Mesenchymal stem cell (in vitro differentiated cells and primary cell): ENCODE measurements around the gene IKZF2.

Experiments used
- DNase-seq: peaks from one replicate; pipeline ENCODE4 v3.0.0-alpha.2; 2013
- H2AFZ ChIP-seq: one replicate; pipeline ENCODE4 v1.6.1; 2013; ENCODE audit warnings: low read depth, mild to moderate bottlenecking, control low read depth, inconsistent platforms, low read length, moderate library complexity
- H2AK5ac ChIP-seq: 2 replicates; pipeline ENCODE4 v1.6.1; 2013; ENCODE audit warnings: low read length, moderate library complexity, mild to moderate bottlenecking, inconsistent platforms; ENCODE audit not compliant: severe bottlenecking
- H2BK120ac ChIP-seq: one replicate; pipeline ENCODE4 v1.6.1; 2013; ENCODE audit warnings: low read depth, mild to moderate bottlenecking, inconsistent platforms, low read length, moderate library complexity
- H2BK12ac ChIP-seq, 2 experiments: one replicate each; pipeline ENCODE4 v1.6.1; 2013; ENCODE audit warnings: inconsistent platforms in 2 of 2, low read length in 2 of 2, mild to moderate bottlenecking in 2 of 2, moderate library complexity in 2 of 2, control low read depth in 1 of 2
- H2BK15ac ChIP-seq: one replicate; pipeline ENCODE4 v1.6.1; 2013; ENCODE audit warnings: mild to moderate bottlenecking, low read depth, inconsistent platforms; ENCODE audit not compliant: poor library complexity, severe bottlenecking
- H2BK5ac ChIP-seq: 2 replicates; pipeline ENCODE4 v1.6.1; 2013; ENCODE audit warnings: low read depth, mild to moderate bottlenecking, low read length, control low read depth, inconsistent platforms; ENCODE audit not compliant: poor library complexity, severe bottlenecking
- H3K14ac ChIP-seq, 2 experiments: one replicate each; pipeline ENCODE4 v1.6.1; 2013; ENCODE audit warnings: inconsistent platforms in 2 of 2, low read length in 2 of 2, control low read depth in 1 of 2, mild to moderate bottlenecking in 1 of 2, moderate library complexity in 1 of 2
- H3K18ac ChIP-seq, 2 experiments: one replicate each; pipeline ENCODE4 v1.6.1; 2013; ENCODE audit warnings: inconsistent platforms in 2 of 2, low read length in 2 of 2, control low read depth in 1 of 2, low read depth in 1 of 2, mild to moderate bottlenecking in 1 of 2
- H3K23ac ChIP-seq, 2 experiments: one replicate each; pipeline ENCODE4 v1.6.1; 2013; ENCODE audit warnings: inconsistent platforms in 2 of 2, low read length in 2 of 2, mild to moderate bottlenecking in 2 of 2, moderate library complexity in 2 of 2, control low read depth in 1 of 2
- H3K27ac ChIP-seq: 2 replicates; pipeline ENCODE4 v1.5.1; 2013; ENCODE audit warnings: mild to moderate bottlenecking, moderate library complexity, low read length, control low read depth, inconsistent platforms; ENCODE audit not compliant: poor library complexity, severe bottlenecking
- H3K27me3 ChIP-seq, 2 experiments: 2 replicates each; pipeline versions ENCODE4 v1.6.1 to v1.7.0; 2013; ENCODE audit warnings: low read length in 2 of 2, mild to moderate bottlenecking in 2 of 2, moderate library complexity in 2 of 2, control low read depth in 1 of 2, inconsistent platforms in 1 of 2; ENCODE audit not compliant: control insufficient read depth in 1 of 2, insufficient read depth in 1 of 2
- H3K36me3 ChIP-seq, 2 experiments: 2 replicates each; pipeline versions ENCODE4 v1.6.1 to v1.7.0; 2013; ENCODE audit warnings: low read length in 2 of 2, control low read depth in 1 of 2, inconsistent platforms in 1 of 2, low read depth in 1 of 2, mild to moderate bottlenecking in 1 of 2; ENCODE audit not compliant: insufficient read depth in 2 of 2, control insufficient read depth in 1 of 2
- H3K4ac ChIP-seq, 2 experiments: one replicate each; pipeline ENCODE4 v1.6.1; 2013; ENCODE audit warnings: inconsistent platforms in 2 of 2, low read length in 2 of 2, mild to moderate bottlenecking in 2 of 2, moderate library complexity in 2 of 2, control low read depth in 1 of 2, low read depth in 1 of 2
- H3K4me1 ChIP-seq: 2 replicates; pipeline ENCODE4 v1.6.1; 2013; ENCODE audit warnings: low read depth, low read length, control low read depth; ENCODE audit not compliant: control insufficient read depth, insufficient read depth
- H3K4me2 ChIP-seq: 2 replicates; pipeline ENCODE4 v1.6.1; 2013; ENCODE audit warnings: low read length, mild to moderate bottlenecking, inconsistent platforms; ENCODE audit not compliant: poor library complexity, severe bottlenecking
- H3K4me3 ChIP-seq, 2 experiments: 2 replicates each; pipeline versions ENCODE4 v1.5.1 to v1.7.0; 2013; ENCODE audit warnings: low read length in 2 of 2, mild to moderate bottlenecking in 2 of 2, control low read depth in 1 of 2, low read depth in 1 of 2; ENCODE audit not compliant: insufficient read depth in 1 of 2
- H3K79me1 ChIP-seq: replicated peaks from 2 replicates; pipeline ENCODE4 v1.6.1; 2013; ENCODE audit warnings: mild to moderate bottlenecking, control low read depth, low read length, inconsistent platforms; ENCODE audit not compliant: poor library complexity, severe bottlenecking
- H3K9ac ChIP-seq: 2 replicates; pipeline ENCODE4 v1.7.0; 2013; ENCODE audit warnings: mild to moderate bottlenecking, low read length, moderate library complexity
- H3K9me3 ChIP-seq: 2 replicates; pipeline ENCODE4 v1.7.0; 2013; ENCODE audit warnings: mild to moderate bottlenecking, low read length; ENCODE audit not compliant: control insufficient read depth
- H4K8ac ChIP-seq: one replicate; pipeline ENCODE4 v1.6.1; 2013; ENCODE audit warnings: inconsistent platforms, mild to moderate bottlenecking, low read length, moderate library complexity
- H4K91ac ChIP-seq: one replicate; pipeline ENCODE4 v1.6.1; 2013; ENCODE audit warnings: mild to moderate bottlenecking, low read length, inconsistent platforms
- WGBS: methylation state at CpG from one replicate; pipeline ENCODE4 v1.1.7; 2013; ENCODE audit warnings: mixed read lengths; 5-methylcytosine and 5-hydroxymethylcytosine counted together

IKZF2 gene

GRCh38 chr2:212990697-212991096 is 160.7 kb downstream of the IKZF2 start:
- H3K4me1 ChIP-seq: no peaks in the 10 kb centered on the region
- no peak overlapping the region for H3K23ac ChIP-seq
- no peaks in the 10 kb centered on the region for H3K9me3 ChIP-seq
- no peak overlapping the region for H2BK120ac ChIP-seq
- H3K9ac ChIP-seq: no peak overlapping the region
- WGBS: no CpG with 5 or more reads among the region's 1 CpG
- no peak overlapping the region for H2BK5ac ChIP-seq
- H3K14ac ChIP-seq: no peak overlapping the region
- H4K8ac ChIP-seq: no peak overlapping the region
- no peaks in the 10 kb centered on the region for H3K36me3 ChIP-seq
- no peak overlapping the region for H2BK12ac ChIP-seq
- no peak overlapping the region for H3K18ac ChIP-seq
- no peaks in the 10 kb centered on the region for H3K79me1 ChIP-seq
- H2AFZ ChIP-seq: no peak overlapping the region
- H4K91ac ChIP-seq: no peak overlapping the region
- H3K27ac ChIP-seq: no peak overlapping the region
- H3K4me3 ChIP-seq: no peak overlapping the region
- no peak overlapping the region for H2AK5ac ChIP-seq
- H2BK15ac ChIP-seq: no peak overlapping the region
- H3K4ac ChIP-seq: no peak overlapping the region
- peak; percentile 41 for DNase-seq
- H3K4me2 ChIP-seq: no peak overlapping the region
- no peaks in the 10 kb centered on the region for H3K27me3 ChIP-seq

- WGBS: 91% methylated on average over 4 of the region's 4 CpGs
- Histone ChIP-seq H3K36me3 (no peaks in the 10 kb centered on the region), H3K18ac (no peak overlapping the region), H3K27me3 (no peaks in the 10 kb centered on the region), H3K79me1 (no peaks in the 10 kb centered on the region), H3K9ac (no peak overlapping the region), H4K91ac (no peak overlapping the region), H2BK5ac (no peak overlapping the region), H2BK12ac (no peak overlapping the region), H2BK15ac (no peak overlapping the region), H3K23ac (no peak overlapping the region), H2AFZ (no peak overlapping the region), H3K4ac (no peak overlapping the region), H3K4me1 (no peaks in the 10 kb centered on the region), H3K4me3 (no peak overlapping the region), H2AK5ac (no peak overlapping the region), H3K4me2 (no peak overlapping the region), H3K14ac (no peak overlapping the region), H4K8ac (no peak overlapping the region), H2BK120ac (no peak overlapping the region), H3K9me3 (no peaks in the 10 kb centered on the region), H3K27ac (no peak overlapping the region)
- DNase-seq: no peak
Measured at GRCh38 chr2:212987492-212987891, 163.9 kb downstream of the IKZF2 start.

GRCh38 chr2:212984129-212984528 is 167.3 kb downstream of the IKZF2 start:
- Histone ChIP-seq H3K18ac (no peak overlapping the region), H2BK15ac (no peak overlapping the region), H3K4me1 (no peaks in the 10 kb centered on the region), H3K9me3 (no peaks in the 10 kb centered on the region), H3K27ac (no peak overlapping the region), H2BK5ac (no peak overlapping the region), H3K79me1 (no peaks in the 10 kb centered on the region), H2AK5ac (no peak overlapping the region), H2AFZ (no peak overlapping the region), H4K91ac (no peak overlapping the region), H3K9ac (no peak overlapping the region), H3K4me3 (no peak overlapping the region), H3K27me3 (no peaks in the 10 kb centered on the region), H3K4ac (no peak overlapping the region), H2BK120ac (no peak overlapping the region), H3K4me2 (no peak overlapping the region), H3K14ac (no peak overlapping the region), H3K23ac (no peak overlapping the region), H3K36me3 (no peaks in the 10 kb centered on the region), H2BK12ac (no peak overlapping the region), H4K8ac (no peak overlapping the region)
- 88% methylated on average over 6 of the region's 6 CpGs for WGBS
- no peak for DNase-seq

GRCh38 chr2:212979799-212980198 is 171.6 kb downstream of the IKZF2 start:
- no peak overlapping the region for H2BK15ac ChIP-seq
- no peaks in the 10 kb centered on the region for H3K4me1 ChIP-seq
- no peaks in the 10 kb centered on the region for H3K9me3 ChIP-seq
- no peak overlapping the region for H3K9ac ChIP-seq
- no peak overlapping the region for H3K14ac ChIP-seq
- no peak overlapping the region for H4K8ac ChIP-seq
- no peak overlapping the region for H3K4me3 ChIP-seq
- no peak overlapping the region for H2BK12ac ChIP-seq
- no peak overlapping the region for H2BK5ac ChIP-seq
- no peak for DNase-seq
- H2AFZ ChIP-seq: no peak overlapping the region
- H3K27ac ChIP-seq: no peak overlapping the region
- H4K91ac ChIP-seq: no peak overlapping the region
- no peak overlapping the region for H3K4me2 ChIP-seq
- H2AK5ac ChIP-seq: no peak overlapping the region
- H3K36me3 ChIP-seq: no peaks in the 10 kb centered on the region
- H2BK120ac ChIP-seq: no peak overlapping the region
- no peaks in the 10 kb centered on the region for H3K79me1 ChIP-seq
- H3K23ac ChIP-seq: no peak overlapping the region
- H3K4ac ChIP-seq: no peak overlapping the region
- 36% methylated on average over 1 of the region's 1 CpG for WGBS
- no peak overlapping the region for H3K18ac ChIP-seq
- no peaks in the 10 kb centered on the region for H3K27me3 ChIP-seq
